Stimulated activated CD4-positive, alpha-beta T cell treated with anti-CD3 and anti-CD28 coated beads, Interleukin-1b, Interleukin-23, amount 100 ng/mL, for 4 hours (primary cell): Measurements from ENCODE around the gene CD99L2.

Experiments
- DNase-seq, 2 donors: peaks; one replicate each; pipeline ENCODE4 v3.0.0-alpha.2; 2020; ENCODE audit warnings: low read depth in 2 of 2

Gene CD99L2

GRCh38 chrX:150790021-150790420 is 108.4 kb downstream of the CD99L2 start:
- no peak for DNase-seq

- no peak for DNase-seq
These were observed 116.8 kb downstream of the CD99L2 start for GRCh38 chrX:150781677-150782076.

GRCh38 chrX:150779385-150779784 is 119.1 kb downstream of the CD99L2 start:
- no peak for DNase-seq

- no peak for DNase-seq
These were observed 121.0 kb downstream of the CD99L2 start for GRCh38 chrX:150777328-150777992.

- DNase-seq = no peak
These were observed 122.7 kb downstream of the CD99L2 start for GRCh38 chrX:150775569-150776350.

- no peak for DNase-seq
These were observed 123.5 kb downstream of the CD99L2 start for GRCh38 chrX:150774798-150775568.

GRCh38 chrX:150773634-150774033 is 124.8 kb downstream of the CD99L2 start:
- no peak for DNase-seq

- no peak for DNase-seq
These were observed 125.4 kb downstream of the CD99L2 start for GRCh38 chrX:150773117-150773516.

- peak; percentile 70 to 72 for DNase-seq
These were observed 126.1 kb downstream of the CD99L2 start for GRCh38 chrX:150772150-150772970.

GRCh38 chrX:150771116-150771515 is 127.4 kb downstream of the CD99L2 start:
- DNase-seq = no peak

- DNase-seq = no peak
These were observed 127.8 kb downstream of the CD99L2 start for GRCh38 chrX:150770623-150771022.

GRCh38 chrX:150769408-150769807 is 129.1 kb downstream of the CD99L2 start:
- DNase-seq = no peak

GRCh38 chrX:150768580-150769190 is 129.8 kb downstream of the CD99L2 start:
- DNase-seq = no peak

- DNase-seq = no peak
These were observed 130.4 kb downstream of the CD99L2 start for GRCh38 chrX:150768132-150768485.

- no peak for DNase-seq
These were observed 130.9 kb downstream of the CD99L2 start for GRCh38 chrX:150767475-150768131.

- no peak for DNase-seq
These were observed 131.4 kb downstream of the CD99L2 start for GRCh38 chrX:150767045-150767395.

GRCh38 chrX:150766351-150767044 is 132.0 kb downstream of the CD99L2 start:
- no peak for DNase-seq

GRCh38 chrX:150765782-150766350 is 132.6 kb downstream of the CD99L2 start:
- DNase-seq = no peak

- no peak for DNase-seq
These were observed 133.2 kb downstream of the CD99L2 start for GRCh38 chrX:150765237-150765636.

- DNase-seq = no peak
These were observed 134.7 kb downstream of the CD99L2 start for GRCh38 chrX:150763810-150764209.
